ENCODE results near the gene TSPAN13.

The TSPAN13 gene

DNA sequence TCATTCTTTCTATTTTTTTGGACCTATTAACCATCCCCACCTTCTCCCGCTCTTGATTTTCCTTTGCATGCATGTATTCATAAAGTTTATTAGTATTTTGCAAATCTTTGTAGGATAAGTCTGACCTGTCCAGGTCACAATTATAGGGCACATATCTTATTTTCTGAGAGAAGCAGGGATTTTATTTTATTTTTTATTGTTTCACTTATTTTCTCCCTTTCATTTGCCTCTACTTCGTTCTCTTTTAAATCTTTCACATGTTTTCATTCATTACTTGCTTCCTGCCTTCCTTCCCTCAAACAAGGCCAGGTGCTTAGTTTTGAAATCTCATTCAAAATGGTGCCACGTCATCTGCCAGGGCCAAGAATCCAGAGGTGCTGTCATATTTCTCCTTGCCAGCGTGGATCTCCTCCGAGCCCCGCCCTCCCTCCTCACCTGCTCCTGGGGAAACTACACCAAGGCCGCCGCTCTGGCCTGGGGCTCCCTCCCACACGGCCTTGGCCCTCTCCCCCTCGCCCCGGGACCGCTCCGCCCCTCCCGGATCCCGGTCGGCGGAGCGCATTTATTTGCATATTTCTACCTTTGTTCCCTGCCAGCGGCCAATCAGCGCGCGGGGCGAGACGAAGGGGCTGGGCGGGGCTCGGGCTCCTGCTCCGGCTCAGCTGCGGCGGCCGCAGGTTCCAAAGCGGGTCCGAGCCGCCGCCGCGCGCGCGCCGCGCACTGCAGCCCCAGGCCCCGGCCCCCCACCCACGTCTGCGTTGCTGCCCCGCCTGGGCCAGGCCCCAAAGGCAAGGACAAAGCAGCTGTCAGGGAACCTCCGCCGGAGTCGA, at the start of gene TSPAN13:
Gene TSPAN13, plus strand, starts transcription at position 654 of the 830 bp plus-strand sequence. CDS start 213 bp downstream, outside the sequence.
- peak; percentile 9 to 26 (median 22) for DNase-seq (ENCODE audit: low read depth in 3 of 3)

GRCh38 chr7:16708511-16708910, 45.0 kb upstream of the TSPAN13 start:
- no peak for DNase-seq (ENCODE audit: low read depth in 3 of 3)

GRCh38 chr7:16708980-16709379, 44.6 kb upstream of the TSPAN13 start:
- no peak for DNase-seq (ENCODE audit: low read depth in 3 of 3)

GRCh38 chr7:16710651-16711050, 42.9 kb upstream of the TSPAN13 start:
- no peak for DNase-seq (ENCODE audit: low read depth in 3 of 3)

DNA sequence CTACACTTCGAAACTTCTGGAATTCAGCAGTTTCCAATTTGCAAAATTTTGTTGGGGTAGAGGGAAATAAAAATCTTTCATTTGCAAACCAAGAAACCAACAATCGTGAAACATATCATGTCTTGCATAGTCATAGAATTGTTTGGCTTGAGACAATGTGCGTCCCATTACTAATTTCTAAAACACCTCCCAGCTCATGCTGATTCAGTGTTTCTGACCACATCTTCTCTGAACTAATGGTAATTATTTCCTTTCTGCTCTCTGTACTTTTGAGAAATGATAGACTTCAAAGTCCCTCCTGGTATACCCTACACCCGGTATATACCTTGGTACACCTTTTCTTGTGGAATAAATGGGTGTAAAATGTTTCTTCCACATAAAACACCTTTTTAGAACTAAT, 41.8 kb upstream of the TSPAN13 start:
- DNase-seq (ENCODE audit: low read depth in 3 of 3): no peak

GRCh38 chr7:16712916-16713315, 40.6 kb upstream of the TSPAN13 start:
- no peak for DNase-seq (ENCODE audit: low read depth in 3 of 3)

- DNase-seq (ENCODE audit: low read depth in 3 of 3): no peak
Measured at GRCh38 chr7:16715928-16716327, 37.6 kb upstream of the TSPAN13 start.

DNA sequence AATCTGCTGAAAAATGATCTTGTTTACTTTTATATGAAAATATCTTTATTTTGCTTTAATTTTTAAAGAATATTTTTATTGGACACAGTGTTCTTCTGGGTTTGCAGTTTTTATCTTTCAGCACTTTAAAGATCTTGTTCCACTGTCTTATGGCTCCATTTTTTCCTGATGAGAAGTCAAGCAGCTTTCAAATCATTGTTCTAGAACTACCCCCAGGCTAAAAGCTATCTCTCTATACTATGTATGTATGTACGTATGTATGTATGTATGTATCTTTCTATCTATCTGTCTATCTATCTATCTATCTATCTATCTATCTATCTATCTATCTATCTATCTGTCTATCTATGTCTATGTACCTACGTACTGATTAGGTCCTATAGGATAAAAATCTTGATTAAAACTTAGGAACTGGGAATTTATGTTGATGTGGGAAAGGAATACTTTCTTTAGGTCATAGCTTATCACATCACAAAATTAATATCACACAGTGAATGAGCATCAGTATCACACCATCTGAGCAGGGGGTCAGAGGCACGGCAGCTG, 35.4 kb upstream of the TSPAN13 start:
- no peak for DNase-seq (ENCODE audit: low read depth in 3 of 3)

GRCh38 chr7:16719699-16720098, 33.9 kb upstream of the TSPAN13 start:
- no peak for DNase-seq (ENCODE audit: low read depth in 3 of 3)

- DNase-seq (ENCODE audit: low read depth in 3 of 3): no peak
Measured at GRCh38 chr7:16721541-16721940, 32.0 kb upstream of the TSPAN13 start.

- no peak for DNase-seq (ENCODE audit: low read depth in 3 of 3)
Measured at GRCh38 chr7:16724344-16724743, 29.2 kb upstream of the TSPAN13 start.

- DNase-seq (ENCODE audit: low read depth in 3 of 3): no peak
Measured at GRCh38 chr7:16726189-16726588, 27.4 kb upstream of the TSPAN13 start.

DNA sequence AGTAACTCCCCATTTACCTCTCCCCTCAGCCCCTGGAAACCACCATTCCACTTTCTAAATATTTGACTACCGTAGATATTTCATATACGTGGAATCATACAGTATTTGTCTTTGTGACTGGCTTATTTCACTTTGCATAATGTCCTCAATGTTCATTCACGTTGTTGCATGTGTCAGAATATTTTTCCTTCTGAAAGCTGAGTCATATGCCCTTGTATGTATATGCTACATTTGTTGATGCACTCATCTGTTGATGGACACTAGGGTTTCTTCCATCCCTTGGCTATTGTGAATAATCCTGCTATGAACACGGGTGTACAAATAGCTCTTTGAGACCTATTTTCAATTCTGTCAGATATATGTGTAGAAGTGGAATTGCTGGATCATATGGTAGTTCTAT, 25.8 kb upstream of the TSPAN13 start:
- DNase-seq (ENCODE audit: low read depth in 3 of 3): no peak

DNA sequence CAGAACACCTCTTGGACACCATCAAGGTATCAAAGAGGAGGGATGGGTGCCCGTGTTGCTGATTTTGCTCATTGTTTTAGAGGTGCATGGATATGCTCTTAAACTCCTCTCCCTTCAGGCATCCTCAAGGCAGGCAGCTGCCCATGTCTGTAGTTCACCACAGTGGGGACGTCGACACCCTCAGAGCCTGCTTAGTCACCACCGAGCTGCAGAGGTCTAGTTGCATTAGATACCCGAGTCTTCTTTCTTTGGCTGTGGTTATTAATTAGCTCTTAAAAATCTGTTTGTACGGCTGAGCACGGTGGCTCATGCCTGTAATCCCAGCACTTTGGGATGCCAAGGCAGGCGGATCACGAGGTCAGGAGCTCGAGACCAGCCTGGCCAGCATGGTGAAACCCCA, 24.7 kb upstream of the TSPAN13 start:
- DNase-seq (ENCODE audit: low read depth in 3 of 3): no peak

DNA sequence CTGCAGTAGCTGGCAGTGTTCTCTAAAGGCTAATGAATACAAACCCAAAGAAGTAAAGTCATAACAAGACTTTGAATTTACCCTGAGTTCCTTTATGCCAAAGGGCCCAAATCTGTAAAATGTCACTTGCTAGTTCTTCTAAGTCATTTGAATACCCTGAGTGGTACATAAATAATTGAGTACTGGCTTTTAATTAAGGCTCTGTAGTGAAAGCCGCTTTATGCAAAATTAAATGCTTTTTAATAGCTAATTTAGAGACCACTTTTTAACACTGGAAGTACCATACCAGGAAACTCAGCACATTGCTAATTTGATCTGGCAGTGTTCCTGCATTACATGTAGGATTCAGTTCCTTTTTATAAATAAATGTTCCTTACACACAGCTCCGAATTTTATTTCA, 24.0 kb upstream of the TSPAN13 start:
- no peak for DNase-seq (ENCODE audit: low read depth in 3 of 3)

DNA sequence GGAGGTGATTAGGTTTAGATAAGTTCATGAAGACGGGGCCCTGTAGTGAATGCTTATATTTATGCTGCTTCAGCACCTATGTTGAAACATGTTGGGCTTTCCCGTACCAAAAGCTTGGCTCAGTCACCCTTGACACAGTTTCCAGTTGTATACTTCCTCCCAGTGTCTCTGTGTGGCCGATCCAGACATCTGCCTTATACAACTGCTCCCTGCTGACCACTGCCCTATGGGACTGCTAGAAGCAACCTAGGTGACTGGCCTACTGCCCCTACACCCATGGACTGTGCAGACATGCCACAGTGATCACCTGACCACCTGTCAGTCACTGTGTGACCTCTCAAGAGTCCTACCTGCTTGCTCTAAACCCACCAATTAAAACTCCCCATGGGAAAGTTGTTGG, 22.6 kb upstream of the TSPAN13 start:
- DNase-seq (ENCODE audit: low read depth in 3 of 3): no peak

DNA sequence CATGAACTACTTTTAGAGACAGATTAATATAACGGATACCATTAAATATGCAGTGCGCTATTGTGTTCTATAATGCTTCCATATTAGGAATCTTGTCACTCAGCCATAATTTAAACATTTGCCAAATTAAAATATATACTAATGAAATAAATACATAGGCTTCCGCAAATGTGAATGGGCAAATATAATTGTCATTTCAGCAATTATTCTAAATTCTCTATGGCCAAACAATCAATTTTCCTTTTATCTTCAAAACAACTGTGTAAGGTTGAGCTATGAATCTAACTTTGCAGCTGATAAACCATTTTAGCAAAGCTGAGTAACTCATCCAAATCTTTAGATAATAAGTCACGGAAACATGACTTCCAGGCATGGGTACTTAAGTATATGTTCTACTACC, 20.7 kb upstream of the TSPAN13 start:
- DNase-seq (ENCODE audit: low read depth in 3 of 3): no peak

- no peak for DNase-seq (ENCODE audit: low read depth in 3 of 3)
Measured at GRCh38 chr7:16734148-16734726, 19.3 kb upstream of the TSPAN13 start.

- DNase-seq (ENCODE audit: low read depth in 3 of 3): no peak
Measured at GRCh38 chr7:16735020-16735419, 18.5 kb upstream of the TSPAN13 start.

GRCh38 chr7:16738011-16738688, 15.4 kb upstream of the TSPAN13 start:
- no peak for DNase-seq (ENCODE audit: low read depth in 3 of 3)

- DNase-seq (ENCODE audit: low read depth in 3 of 3): no peak
Measured at GRCh38 chr7:16739863-16740622, 13.5 kb upstream of the TSPAN13 start.

- DNase-seq (ENCODE audit: low read depth in 3 of 3): no peak
Measured at GRCh38 chr7:16740623-16740953, 13.0 kb upstream of the TSPAN13 start.
